ENCODE data around the gene SNX25.

GRCh38 chr4:185190306-185190856, 19.0 kb upstream of the SNX25 start:
- no peak for TF ChIP-seq POLR2AphosphoS5 (IDR thresholded peaks at IDR 0.05)
- no peak for TF ChIP-seq CTCF (IDR thresholded peaks at IDR 0.05 in 8 of 11, conservative IDR thresholded peaks at IDR 0.05 in 3 of 11)
- no peak for TF ChIP-seq POLR2A (IDR thresholded peaks at IDR 0.05)
